Pulmonary artery endothelial cell (primary cell): Measurements from ENCODE around the gene STK39. TPM values are rescaled to one million over a fixed set of nuclear protein-coding genes. Genes with fewer than 3 reads are reported as not detected.
"Not testable (repeated sequence)": the region's sequence is repeated elsewhere in the genome, so short reads cannot be mapped to it uniquely, and the experiment has no call there.

Experiments
- DNase-seq: peaks from one replicate; pipeline ENCODE4 v3.0.0-alpha.2; 2011; ENCODE audit warnings: low read depth, low spot score
- total RNA-seq: library from RNA; depleted of rRNA; stranded (reverse); fragments of >200 nt; gene quantifications from 2 replicates; pipeline ENCODE4 v1.2.3, GENCODE V29; 2014

STK39 gene
- total RNA-seq, 1 donor from 2014 or later = 5.1 TPM

- DNase-seq = no peak
Measured at GRCh38 chr2:168090366-168091135, 156.8 kb downstream of the STK39 start.

- DNase-seq = no peak
Measured at GRCh38 chr2:168089200-168089599, 158.2 kb downstream of the STK39 start.

- DNase-seq = no peak
Measured at GRCh38 chr2:168087401-168087800, 160.0 kb downstream of the STK39 start.

GRCh38 chr2:168086851-168087250, 160.5 kb downstream of the STK39 start:
- DNase-seq = no peak

- DNase-seq = no peak
Measured at GRCh38 chr2:168085801-168086361, 161.5 kb downstream of the STK39 start.

- DNase-seq = no peak
Measured at GRCh38 chr2:168084288-168084687, 163.1 kb downstream of the STK39 start.

GRCh38 chr2:168081452-168081851, 165.9 kb downstream of the STK39 start:
- DNase-seq = not testable (repeated sequence)

- no peak for DNase-seq
Measured at GRCh38 chr2:168079236-168079635, 168.2 kb downstream of the STK39 start.

GRCh38 chr2:168076731-168077130, 170.7 kb downstream of the STK39 start:
- DNase-seq = no peak

- no peak for DNase-seq
Measured at GRCh38 chr2:168075446-168075845, 171.9 kb downstream of the STK39 start.

GRCh38 chr2:168072626-168073303, 174.6 kb downstream of the STK39 start:
- DNase-seq = no peak

GRCh38 chr2:168064011-168064998, 183.1 kb downstream of the STK39 start:
- no peak for DNase-seq

- DNase-seq = no peak
Measured at GRCh38 chr2:168062936-168063335, 184.5 kb downstream of the STK39 start.

- DNase-seq = no peak
Measured at GRCh38 chr2:168062054-168062453, 185.3 kb downstream of the STK39 start.

- DNase-seq = no peak
Measured at GRCh38 chr2:168060986-168061750, 186.2 kb downstream of the STK39 start.

- no peak for DNase-seq
Measured at GRCh38 chr2:168059758-168060157, 187.6 kb downstream of the STK39 start.

GRCh38 chr2:168058675-168059074, 188.7 kb downstream of the STK39 start:
- DNase-seq = no peak

GRCh38 chr2:168056242-168056787, 191.1 kb downstream of the STK39 start:
- DNase-seq = no peak

GRCh38 chr2:168054657-168055056, 192.7 kb downstream of the STK39 start:
- DNase-seq = no peak

- no peak for DNase-seq
Measured at GRCh38 chr2:168053676-168054075, 193.7 kb downstream of the STK39 start.
